Measurements from ENCODE around the gene PRXL2C.
"Not testable (repeated sequence)": the region's sequence is repeated elsewhere in the genome, so short reads cannot be mapped to it uniquely, and the experiment has no call there.

PRXL2C gene

GRCh38 chr9:96655198-96655851 lies at the start of gene PRXL2C:
Gene PRXL2C, minus strand, starts transcription at chr9:96655317. Its CDS starts 36 bp downstream, at chr9:96655281.
- peak; percentile 29 for DNase-seq

- DNase-seq: not testable (repeated sequence)
Observed at GRCh38 chr9:96700721-96701375, 45.7 kb upstream of the PRXL2C start.

GRCh38 chr9:96691326-96691725 lies 36.2 kb upstream of the PRXL2C start:
- DNase-seq: no peak

- no peak for DNase-seq
Observed at GRCh38 chr9:96688745-96689464, 33.8 kb upstream of the PRXL2C start.

- DNase-seq: no peak
Observed at GRCh38 chr9:96688187-96688586, 33.1 kb upstream of the PRXL2C start.

GRCh38 chr9:96686638-96687335 lies 31.7 kb upstream of the PRXL2C start:
- no peak for DNase-seq

GRCh38 chr9:96680812-96681499 lies 25.8 kb upstream of the PRXL2C start:
- DNase-seq: no peak

- no peak for DNase-seq
Observed at GRCh38 chr9:96674906-96675538, 19.9 kb upstream of the PRXL2C start.

GRCh38 chr9:96673786-96674185 lies 18.7 kb upstream of the PRXL2C start:
- not testable (repeated sequence) for DNase-seq

- DNase-seq: no peak
Observed at GRCh38 chr9:96668868-96669534, 13.9 kb upstream of the PRXL2C start.

GRCh38 chr9:96667363-96667728 lies 12.2 kb upstream of the PRXL2C start:
- no peak for DNase-seq

- DNase-seq: peak; percentile 20
Observed at GRCh38 chr9:96666653-96667362, 11.7 kb upstream of the PRXL2C start.

- no peak for DNase-seq
Observed at GRCh38 chr9:96665789-96666188, 10.7 kb upstream of the PRXL2C start.

- no peak for DNase-seq
Observed at GRCh38 chr9:96663506-96664120, 8.5 kb upstream of the PRXL2C start.

- DNase-seq: no peak
Observed at GRCh38 chr9:96661711-96662110, 6.6 kb upstream of the PRXL2C start.

GRCh38 chr9:96660692-96661248 lies 5.7 kb upstream of the PRXL2C start:
- no peak for DNase-seq

GRCh38 chr9:96654450-96655197 lies 493 bp downstream of the PRXL2C start:
- peak; percentile 59 for DNase-seq

GRCh38 chr9:96651626-96652025 lies 3.5 kb downstream of the PRXL2C start:
- DNase-seq: peak; percentile 3

GRCh38 chr9:96649620-96650324 lies 5.3 kb downstream of the PRXL2C start:
- DNase-seq: no peak

Measured in NCI-H1417 treated with DMSO at 0.1 percent for 48 hours (cell line).